ENCODE measurements around the gene GPR119. TPM values are rescaled to one million over a fixed set of nuclear protein-coding genes. Genes with fewer than 3 reads are reported as not detected.

The GPR119 gene
- not detected in 2 replicates for total RNA-seq

DNA sequence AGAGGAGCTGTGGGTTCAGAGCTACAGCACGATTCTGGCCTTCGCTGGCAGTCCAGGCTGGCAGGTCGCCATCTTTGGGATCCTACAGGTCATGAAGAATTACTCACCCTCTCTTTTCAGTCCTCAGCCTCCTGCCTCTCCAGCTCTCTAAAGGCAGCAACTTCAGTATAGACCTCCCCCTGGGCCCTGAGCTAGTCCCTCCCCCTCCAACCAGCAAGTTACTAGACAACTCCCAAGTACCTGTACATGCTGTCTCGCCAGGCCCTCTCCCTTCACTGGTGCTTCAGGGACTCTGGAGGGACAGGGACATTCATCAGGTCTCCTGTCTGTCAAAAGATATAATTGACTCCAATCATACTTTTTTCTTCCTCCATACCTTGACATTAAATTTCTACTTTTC, at the start of gene GPR119:
TSS of gene GPR119 (minus strand) at position 155 of the 400 bp plus-strand sequence. CDS start 227 bp downstream, outside the sequence.

DNA sequence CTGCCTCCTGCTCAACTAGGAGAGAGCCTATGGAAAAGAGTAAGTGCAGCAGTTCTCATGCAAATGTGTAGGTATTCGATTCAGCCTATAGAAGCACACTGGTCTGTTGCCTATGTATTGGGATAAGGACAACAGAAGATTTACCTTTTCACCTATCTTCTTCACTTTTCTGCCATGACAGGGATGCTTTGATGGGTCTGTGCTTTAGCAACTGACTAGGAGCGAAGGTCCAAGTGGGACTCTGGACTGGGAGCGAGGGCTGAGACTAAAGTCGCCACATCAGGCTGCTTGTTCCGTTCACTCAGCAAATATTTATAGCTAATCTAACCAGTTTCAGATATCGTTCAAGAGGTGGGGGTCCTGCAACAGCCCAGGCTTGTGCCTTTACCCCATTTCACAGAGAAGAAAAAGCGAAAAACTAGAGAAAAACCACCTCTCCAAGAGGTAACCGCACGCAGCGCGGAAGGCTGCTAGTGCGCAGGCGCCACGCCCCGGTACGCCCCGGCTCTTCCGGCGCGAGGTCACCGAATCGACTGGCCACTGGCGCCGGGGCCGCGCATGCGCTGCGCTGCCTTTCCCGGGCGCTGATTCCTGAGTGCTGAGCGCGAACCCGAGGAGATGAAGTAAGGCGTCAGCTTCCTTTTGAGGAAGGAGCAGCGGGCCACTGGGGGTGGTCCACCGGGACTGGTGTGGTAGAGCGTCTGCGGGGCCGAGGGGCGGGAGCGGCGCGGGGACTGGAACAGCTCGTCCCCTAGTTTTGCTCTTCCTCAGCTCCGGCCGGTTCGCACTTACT, 16.1 kb upstream of the GPR119 start, which contains the start of gene RBMX2:
TSS of gene RBMX2 (plus strand) at position 573 of the 793 bp plus-strand sequence. CDS start at position 619, 46 bp downstream.

DNA sequence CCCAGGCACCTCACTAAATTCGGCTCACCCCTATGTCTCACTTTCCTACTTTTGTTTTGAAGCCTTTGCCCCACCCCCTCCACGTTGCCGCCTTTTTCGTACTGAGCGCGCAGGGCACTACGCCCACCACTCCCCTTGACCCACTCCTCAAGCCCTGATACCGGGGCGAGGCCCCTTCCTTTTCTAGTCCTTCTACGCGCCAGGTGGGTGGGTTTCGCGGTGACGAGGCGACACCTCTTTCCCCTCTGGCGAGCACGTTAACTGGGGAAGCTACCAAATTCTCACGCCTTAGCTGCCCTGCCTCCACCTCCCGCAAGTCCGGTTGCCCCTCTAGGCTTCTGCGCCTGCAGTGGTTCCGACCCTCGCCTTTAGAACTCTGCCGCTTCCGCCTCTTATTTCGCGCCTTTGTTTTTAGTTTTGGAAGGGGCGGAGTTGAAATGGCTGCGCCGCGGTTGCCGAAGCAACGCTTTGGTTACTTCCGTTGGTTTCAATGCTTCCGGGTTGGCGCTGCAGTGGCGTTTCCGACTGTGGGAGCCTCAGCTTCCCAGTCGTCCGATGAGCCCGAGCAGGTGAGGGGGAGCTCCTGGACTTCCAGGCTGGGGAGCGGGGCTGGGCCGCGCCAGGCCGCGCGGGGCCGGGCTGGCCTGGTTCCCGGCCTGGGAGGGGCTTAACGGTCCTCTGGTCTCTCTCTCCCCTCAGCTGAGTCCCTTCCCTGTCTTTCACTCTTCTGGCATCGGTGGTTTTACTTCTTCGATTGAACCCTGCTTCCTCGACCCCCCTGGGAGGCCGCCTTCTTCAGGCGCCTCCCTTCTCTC, 45.9 kb downstream of the GPR119 start, which contains the start of gene SLC25A14:
TSS of gene SLC25A14 (plus strand) at position 512 of the 815 bp plus-strand sequence. CDS start 360 bp downstream, outside the sequence.

Other genes with a start within 250 kb of the GPR119 start
- 7.5 and 12.1 TPM in 2 replicates for gene AIFM1, start 219.8 kb downstream of the GPR119 start, total RNA-seq
- 0.33 and 1.2 TPM in 2 replicates for gene RAB33A, start 213.7 kb downstream of the GPR119 start, total RNA-seq
- 3.5 and 4.9 TPM in 2 replicates for gene ZNF280C, start 116.8 kb downstream of the GPR119 start, total RNA-seq
- 8.9 and 10.6 TPM in 2 replicates for gene SLC25A14, start 45.8 kb downstream of the GPR119 start, total RNA-seq
- 13.7 and 23.2 TPM in 2 replicates for gene RBMX2, start 16.3 kb upstream of the GPR119 start, total RNA-seq

Data from placental epithelial cell (primary cell).